HG03571 (cell line): ENCODE results near the gene ABLIM2.

ENCODE experiments used
- ATAC-seq: cut with Tn5 transposase; IDR thresholded peaks from one replicate; pipeline ENCODE4 v1.9.1; 2021; ENCODE audit not compliant: unreplicated experiment

Gene ABLIM2

DNA sequence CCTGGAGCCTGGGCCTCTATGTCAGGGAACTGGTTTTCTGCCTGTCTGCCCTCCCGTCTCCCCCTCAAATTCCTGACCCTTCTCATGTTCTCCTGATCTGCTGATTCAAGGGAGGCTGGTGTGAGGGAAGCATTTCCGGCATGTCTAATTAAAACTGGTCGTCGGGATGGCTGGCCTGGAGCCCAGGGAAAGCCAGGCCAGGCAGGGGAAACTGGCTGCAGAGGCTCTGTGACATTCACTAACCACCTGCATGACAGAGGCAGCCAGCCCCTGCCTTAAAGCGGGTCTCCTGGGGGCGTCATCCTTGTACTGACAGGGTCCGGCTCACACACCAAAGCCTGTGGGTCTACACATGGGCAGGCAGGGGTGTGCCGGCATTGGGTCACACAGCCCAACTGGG is 35.2 kb downstream of the ABLIM2 start:
- no peak for ATAC-seq

DNA sequence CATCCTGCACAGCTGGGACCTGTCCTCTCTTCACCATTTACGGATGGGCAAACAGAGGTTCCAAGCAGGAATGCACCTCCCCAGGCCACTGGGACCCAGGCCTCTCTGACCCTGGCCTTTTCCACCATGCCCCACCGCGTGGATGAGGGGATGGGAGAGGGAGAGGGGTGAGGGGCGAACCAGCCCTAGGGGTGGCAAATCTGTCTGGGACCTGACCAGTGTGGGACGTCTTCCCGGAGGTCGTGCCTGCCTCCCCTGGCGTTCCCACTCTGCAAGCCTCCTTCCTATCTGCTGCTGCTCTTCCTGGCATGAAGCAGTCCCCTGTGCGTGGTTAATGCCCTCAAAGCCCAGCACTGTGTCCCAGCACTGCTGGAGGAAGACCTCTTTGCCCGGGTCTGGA is 35.9 kb downstream of the ABLIM2 start:
- ATAC-seq = no peak

DNA sequence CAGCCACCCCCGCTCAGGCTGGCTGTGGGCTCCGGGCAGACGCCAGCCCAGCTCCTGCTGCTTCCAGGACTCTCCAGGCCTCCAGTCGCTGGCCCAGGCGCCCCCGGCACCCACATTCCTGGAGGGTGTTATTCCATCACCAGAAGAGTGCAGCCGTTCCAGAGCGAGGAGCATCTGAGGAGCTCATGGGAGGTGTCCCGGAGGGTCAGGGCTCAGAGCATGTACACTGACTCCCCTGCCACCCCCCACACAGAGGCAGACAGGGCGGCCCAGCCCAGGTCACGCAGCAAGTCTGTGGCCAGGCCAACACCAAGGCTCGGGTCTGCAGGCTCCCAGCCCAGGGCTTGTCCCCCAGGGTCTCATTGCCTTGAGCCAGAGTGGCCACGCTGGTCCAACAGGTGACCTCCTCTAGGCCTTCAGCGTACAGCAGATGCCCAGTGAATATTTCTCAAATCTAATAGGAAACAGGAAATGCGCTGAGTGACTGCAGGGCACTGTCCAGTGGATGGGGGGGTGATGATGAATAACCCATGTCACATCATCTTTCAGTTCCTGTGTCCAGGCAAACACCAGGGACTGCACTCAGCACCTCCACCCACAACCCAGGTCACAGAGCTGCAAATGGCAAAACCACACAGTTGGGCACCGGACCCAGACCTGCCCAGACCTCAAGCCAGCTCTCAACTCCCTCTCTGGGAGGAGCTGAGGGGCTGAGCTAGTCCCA is 37.2 kb downstream of the ABLIM2 start:
- no peak for ATAC-seq

DNA sequence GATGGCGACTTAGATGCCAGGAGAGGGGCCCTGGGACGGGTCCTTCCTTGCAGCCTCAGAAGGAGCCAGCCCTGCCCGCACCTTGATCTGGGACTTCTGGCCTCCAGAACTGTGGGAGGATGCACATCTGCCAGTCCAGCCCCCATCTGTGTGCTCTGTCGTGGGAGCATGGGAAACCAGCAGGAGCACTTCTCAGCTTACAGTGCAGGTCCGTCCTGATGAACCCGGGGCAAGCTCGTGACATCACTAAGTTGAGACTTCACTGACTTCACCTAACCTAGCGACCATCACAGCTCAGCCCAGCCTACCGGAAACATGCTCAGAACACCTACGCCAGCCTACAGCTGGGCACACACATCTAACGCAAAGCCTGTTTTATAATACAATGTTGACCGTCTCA is 38.1 kb downstream of the ABLIM2 start:
- ATAC-seq = no peak

DNA sequence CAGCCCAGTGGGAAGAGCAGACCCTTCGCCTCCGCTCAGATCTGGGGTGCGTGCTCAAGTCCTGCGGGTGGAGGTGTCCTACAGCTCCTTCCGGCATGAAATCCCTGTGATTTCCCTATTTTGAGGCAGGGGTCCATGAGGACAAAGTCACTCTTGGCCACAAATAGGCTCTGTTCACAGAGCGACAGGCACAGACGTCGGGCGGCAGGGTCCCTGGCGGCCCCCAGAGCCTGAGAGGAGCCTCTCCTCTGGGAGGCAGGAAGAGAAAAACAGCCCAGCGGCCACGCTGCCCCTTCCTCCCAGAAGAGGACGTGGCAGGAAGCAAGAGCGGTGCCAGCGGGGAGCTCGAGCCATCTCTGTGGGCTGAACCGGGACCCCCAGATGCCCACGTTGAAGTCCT is 38.7 kb downstream of the ABLIM2 start:
- no peak for ATAC-seq

DNA sequence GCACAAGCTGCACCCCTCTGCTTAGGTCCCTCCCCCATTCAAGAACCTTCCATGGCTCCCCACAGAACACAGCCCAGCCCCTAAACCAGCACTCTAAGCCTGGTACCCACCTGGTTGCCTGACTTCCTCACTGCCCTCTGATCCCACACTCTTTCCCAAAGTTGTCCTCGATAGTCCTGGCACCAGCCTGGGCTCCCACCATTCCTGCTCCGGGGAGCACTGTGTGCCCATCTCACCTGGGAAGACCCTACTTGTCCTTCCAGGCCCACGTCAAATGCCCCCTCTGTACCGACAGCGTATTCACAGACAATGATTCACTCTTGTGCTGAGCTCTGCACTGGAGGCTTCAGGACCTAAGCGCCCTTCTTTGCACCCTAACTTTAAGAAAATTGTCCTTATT is 40.1 kb downstream of the ABLIM2 start:
- no peak for ATAC-seq

DNA sequence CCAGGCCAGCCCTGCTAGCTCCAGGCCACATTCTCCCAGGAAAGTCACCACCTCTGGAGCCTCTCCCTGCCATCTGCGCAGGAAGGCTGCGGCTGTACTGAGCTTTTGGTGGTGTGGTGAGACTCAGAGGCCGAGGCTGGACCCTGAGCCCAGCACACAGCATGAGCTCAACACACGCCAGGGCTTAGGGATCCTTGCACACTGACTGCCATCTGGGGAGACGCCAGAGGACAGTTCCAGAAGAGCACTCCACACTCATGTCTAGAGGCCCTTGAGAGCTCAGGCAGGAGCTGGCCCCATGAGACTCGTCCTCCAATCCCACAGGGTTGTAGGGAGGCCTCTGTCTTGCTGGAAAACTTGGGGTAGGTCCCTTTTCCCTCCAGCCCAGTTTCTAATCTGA is 40.6 kb downstream of the ABLIM2 start:
- no peak for ATAC-seq

DNA sequence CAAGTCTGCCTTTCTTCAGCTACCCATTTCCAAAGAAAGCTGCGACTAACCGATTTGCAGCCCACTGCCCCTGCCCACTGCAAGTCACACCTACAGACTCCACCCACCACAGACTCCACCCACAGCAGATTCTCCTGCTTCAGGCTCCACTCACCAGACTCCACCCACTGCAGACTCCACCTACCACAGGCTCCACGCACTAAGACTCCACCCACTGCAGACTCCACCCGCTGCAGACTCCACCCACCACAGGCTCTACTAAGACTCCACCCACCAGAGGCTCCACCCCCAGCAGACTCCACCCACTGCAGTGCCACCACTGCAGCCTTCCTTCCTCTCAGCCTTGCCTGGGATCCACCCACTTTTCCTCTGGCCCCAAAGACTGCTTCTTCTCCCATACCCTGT is 41.3 kb downstream of the ABLIM2 start:
- no peak for ATAC-seq

DNA sequence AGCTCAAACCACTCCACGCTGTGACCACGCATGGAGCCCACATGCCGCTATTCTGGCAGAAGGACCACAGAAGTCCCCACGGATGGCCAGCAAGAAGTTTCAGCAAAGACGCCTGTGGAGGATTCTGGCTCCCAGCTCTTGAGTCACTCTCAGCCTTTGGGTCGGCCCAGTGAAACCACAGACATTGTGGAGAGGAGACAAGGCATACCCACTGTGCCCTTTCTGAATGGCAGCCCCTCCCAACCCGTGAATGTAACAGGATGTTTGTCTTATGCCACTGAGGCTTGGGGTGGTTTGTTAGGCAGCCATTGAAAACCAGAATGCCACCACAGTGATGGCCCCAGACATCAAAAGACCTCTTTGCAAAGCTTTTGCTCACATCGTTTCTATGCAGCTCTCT is 42.7 kb downstream of the ABLIM2 start:
- ATAC-seq = no peak

DNA sequence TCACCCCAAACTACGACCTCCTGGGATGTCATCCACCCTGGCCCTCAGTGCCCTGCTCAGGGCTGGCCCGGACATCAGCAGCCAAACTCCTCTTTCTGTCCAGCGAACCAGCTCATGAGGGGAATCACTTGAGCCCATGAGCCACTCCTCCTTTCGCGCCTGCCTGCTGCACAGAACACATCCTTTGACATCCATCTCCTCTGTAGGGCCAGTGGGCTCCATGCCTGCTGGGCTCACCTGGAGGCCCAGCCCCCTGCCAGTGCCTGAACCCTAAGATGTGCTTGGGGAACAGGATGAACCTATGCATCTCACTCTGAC is 43.5 kb downstream of the ABLIM2 start:
- no peak for ATAC-seq

DNA sequence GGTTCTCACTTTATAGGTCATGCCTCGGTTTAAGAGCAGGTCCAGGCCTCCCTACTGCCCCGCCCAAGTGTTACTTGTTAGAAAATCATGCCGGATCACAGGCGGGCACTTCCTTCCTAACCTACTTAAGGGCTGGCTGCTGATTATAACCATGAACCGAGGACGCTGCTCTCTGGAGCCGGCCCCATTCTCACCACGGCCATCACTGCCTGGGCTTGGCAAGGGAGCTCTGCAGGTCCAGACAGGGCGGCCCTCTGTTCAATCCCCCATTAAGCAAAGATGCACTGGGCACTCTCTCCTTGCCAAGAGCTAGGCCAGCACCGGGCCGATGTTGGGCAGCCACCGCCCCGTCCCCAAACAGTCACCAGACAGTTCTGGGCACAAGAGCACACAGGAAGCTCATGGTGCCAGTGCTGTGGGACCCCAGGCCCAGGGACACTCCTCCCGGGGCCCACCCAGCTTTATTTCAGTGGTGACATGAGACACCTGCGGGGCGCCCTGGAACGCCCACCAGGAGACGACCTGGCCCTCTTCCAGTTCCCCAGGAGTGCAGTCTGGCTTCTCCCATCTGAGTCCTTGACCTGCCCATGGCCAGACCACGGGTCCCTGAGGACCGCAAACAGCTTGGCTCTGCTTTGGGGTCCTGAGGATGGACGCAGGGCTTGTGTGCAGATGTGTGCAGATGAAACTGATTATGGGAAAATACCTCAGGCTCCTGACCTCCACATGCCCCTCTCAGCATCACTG is 44.0 kb downstream of the ABLIM2 start:
- ATAC-seq = no peak

DNA sequence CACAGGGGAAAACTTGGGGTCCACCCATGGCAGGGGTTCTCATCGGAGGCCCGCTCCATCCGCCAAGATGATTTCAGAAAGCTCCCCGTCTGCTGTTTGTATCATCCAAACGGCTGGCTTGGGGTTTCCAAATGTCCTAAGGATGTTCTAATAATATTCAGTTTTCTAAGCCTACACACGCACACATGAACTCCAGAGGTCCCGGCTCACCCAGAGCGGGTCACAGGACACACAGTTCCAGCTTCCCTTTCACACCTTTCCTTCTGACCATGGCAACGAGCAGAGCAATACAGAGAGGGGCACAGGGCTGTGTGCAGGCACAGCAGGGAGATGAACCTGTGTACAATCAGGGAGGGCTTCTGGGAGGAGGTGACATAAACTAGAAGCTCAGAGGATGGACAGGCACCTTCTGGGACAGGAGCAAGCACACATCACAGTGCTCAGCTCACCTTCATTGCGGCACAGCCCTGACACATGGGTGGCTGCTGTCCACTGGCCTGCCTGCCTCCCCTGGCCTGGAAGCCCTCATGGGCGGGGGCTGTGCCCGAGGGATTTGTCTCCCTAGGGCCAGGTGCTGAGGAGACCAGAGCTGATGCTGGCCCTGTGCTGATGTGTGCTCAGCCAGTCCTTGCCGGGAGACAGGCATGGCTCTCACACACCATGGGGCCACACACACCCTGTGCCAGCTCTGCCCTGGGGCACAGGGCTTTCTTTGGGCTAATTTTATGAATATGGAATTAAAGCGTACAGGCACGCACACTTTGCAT is 44.8 kb downstream of the ABLIM2 start:
- ATAC-seq = no peak

DNA sequence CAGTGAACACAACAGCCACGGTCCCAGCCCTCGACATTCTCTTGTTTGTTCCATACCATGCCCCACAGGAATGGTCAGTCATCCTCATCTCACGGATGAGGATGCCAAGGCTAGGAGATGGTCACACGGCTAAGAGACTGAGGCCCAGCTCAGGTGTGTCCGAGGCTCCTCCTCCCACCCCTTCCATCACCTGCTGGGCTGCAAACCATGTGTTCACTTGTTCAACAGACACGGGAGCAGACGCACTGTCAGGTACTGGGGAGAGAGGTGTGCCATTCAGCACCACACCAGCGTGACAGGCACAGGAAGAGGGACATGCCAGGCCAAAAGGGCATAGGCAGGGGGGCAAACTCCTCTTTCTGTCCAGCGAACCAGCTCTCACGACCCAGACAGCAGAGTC is 45.9 kb downstream of the ABLIM2 start:
- no peak for ATAC-seq

DNA sequence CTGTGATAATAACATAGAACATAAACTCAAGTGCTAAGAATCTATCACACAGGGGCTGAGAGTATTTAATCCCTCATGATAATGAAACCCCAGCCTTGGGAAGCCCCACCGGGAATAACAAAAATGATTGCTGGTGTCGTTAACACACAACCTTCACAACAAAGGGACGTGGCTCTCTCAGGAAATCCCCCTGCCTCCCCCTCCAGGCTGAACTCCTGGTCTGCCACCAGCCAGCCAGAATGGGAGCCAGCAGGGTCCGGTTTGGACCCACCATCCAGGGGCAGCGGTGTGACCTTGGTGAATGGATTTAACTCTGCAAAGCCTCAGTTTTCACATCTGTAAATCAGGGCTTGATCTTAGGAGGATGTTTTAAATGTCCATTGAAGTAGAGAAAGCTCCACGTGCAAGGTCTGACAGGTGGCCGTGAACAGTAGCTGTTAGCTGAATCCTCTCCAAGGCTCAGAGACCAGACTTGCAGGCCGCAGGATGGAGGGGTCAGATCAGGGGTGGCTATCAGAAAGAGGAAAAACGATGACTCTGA is 46.5 kb downstream of the ABLIM2 start:
- ATAC-seq = no peak

DNA sequence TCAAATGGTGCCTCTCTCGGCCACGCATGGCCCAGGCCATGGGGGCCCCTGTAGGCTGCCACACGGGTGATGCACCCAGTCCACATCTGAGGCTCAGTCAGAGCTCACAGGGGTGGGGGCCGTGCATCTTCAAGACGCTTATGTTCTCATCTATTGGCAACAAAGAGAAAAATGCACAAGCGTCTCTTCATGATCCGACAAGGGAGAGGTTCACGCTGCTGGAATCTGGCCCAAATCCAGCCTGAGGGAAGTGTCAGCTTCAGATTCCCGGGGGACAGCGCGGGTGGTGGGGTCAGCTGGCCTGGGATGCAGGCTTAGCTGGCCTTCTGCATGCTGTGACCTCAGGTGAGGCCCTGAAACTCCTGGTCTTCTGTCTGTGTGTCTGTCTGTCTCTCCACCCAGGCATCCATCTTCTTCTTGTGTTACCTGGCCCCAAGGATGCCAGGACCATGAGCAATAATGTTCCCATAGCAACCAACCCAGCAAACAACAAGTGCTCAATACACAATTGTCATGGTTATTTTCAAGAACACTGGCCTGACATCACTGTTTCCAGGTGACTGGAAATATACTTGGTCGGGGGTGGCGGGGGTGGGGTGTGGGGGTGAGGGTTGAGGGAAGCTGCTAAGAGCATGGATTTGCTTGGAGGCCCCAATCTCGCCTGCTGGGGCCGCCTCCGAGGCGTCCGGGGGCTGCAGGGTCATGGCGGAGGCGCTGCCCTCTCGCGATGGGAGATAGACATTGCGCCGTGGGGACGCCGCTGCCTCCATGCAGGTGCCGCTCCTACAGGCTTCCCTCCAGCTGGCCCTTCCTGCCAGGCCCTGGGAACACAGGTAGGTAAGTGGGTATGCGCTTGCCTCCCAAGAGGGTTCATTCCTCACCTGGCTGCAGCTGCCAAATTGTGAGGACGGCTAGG is 48.3 kb downstream of the ABLIM2 start:
- ATAC-seq = no peak

DNA sequence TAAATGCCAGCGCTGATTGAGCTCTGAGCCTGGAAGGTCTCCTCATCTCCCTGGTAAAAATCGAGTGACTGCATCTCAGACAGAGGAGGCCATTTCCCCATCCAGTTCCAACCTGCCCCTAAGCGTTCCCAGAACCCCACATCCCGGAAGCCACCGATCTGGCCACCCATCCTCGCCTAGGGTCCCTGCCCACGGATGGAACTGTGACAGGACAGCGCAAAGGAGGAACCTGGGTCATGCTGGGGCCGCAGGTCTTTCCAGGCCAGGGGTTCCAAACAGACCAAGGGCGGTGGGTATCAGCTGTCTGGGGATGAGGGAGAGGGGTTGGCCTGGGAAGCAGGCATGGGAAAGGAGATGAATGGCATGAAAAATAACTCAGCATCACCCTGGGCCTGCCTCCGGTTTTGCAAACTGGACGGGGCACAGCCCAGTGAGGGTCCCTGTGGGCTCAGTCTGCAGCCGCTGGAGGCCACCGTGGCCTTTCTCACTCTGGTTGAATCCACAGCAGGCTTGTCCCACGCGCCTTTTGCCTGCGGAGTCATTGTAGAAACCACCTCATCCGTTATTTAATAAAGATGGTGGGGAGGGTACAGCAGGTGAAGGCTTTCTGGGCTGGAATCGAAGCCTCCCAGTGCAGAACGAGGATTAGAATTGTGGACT is 49.1 kb downstream of the ABLIM2 start:
- no peak for ATAC-seq

DNA sequence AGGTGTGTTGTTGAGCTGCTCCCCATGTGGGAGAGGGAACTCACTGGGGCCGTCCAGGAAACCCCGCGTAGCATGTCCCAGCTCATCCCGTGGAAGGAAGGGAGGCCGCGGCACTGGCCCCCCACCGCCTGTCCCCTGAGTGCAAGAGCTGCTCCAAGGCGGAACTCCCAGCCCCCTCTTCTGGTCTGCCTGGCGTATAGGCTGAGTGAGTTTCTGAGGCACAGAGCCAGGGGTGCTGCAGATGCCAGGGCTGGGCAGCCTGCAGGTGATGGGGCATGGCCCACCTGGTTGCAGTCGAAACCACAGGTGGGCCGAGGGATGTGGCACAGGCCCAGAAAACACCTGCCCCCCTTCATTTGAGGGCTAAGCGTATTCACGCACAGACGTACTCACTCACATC is 49.6 kb downstream of the ABLIM2 start:
- ATAC-seq = no peak

DNA sequence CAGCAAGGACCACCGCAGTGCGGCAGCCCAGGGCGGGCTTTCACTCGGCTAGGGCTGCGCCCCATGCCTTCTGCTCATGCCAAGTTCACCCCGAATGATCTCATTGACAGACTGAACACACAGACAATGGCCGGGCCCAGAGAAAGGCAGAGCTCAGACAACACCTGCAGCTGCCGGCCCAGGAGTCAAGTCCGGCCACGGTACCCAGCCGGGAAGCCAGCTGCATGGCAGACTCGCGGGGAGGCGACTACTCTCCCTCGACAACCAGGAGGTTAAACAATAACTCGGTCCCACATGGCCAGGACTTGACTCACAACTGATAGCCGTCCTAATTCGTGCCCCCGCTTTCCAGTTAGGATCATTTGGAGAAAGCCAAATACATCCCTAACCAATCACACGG is 50.4 kb downstream of the ABLIM2 start:
- no peak for ATAC-seq

DNA sequence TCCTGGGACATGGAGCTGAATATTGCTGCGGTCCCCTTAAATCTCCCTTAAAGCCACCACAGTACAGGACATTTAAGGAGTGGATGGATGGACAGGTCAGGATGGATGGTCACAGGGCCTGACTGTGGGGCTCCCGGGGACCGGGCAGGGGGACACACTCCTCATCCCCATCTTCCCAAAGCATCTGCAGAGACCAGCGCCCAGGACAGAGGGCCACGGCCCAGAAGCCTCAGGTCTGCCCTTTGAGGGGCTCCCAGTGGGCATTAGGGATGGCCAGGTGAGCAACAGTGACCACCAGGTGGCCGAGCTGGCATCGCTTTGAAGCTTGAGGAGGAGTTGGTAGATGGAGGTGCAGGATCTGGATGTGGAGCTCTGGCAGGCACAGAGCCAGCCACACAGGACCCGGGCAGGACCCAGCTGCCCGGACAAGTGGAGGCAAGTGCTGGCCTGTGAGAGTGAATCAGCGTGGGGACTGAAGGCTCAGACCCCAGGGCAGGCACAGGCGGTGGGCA is 51.4 kb downstream of the ABLIM2 start:
- no peak for ATAC-seq

DNA sequence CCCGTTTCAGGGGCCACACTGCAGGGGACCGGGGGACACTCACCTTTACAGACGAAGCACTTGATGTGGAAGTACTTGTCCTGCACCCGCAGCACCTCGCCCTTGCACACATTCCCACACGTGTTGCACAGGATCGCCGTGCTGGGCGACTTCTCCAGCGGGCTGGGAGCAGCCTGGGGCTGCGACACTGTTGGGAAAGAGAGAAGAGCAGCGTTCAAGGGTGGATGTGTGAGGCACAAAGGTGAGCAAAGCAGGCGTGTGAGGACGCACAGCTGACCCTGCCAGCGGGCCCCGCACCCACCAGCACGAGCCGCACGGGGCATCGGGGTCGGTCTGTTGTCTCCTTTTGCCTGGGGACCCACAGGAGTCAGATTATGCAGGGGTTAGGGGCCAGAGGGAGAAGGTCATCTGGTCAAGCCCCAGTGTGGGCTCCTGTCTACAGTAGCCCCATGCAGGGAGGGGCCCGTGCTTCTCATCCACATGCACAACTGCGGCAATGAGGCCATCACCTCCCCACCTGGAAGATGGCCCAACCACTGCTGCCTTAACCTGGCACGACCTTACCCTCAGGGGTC is 52.1 kb downstream of the ABLIM2 start:
- no peak for ATAC-seq
